Activated CD8-positive, alpha-beta memory T cell treated with anti-CD3 and anti-CD28 coated beads for 36 hours (primary cell): ENCODE measurements around the gene TSPO. TPM values are rescaled to one million over a fixed set of nuclear protein-coding genes. Genes with fewer than 3 reads are reported as not detected.
"Not testable (repeated sequence)": the region's sequence is repeated elsewhere in the genome, so short reads cannot be mapped to it uniquely, and the experiment has no call there.

Experiments
- CTCF ChIA-PET: fragments of 350-600 bp; sonication (Branson Sonifier 250); formaldehyde crosslinking; loops from one replicate; lab custom pipeline; 2021; ENCODE audit warnings: antibody characterized with exemption; lab: Charles Lee
- POLR2A ChIA-PET: fragments of 350-600 bp; sonication (Branson Sonifier 250); formaldehyde crosslinking; loops from one replicate; lab custom pipeline; 2021; ENCODE audit warnings: antibody characterized with exemption; lab: Charles Lee
- total RNA-seq, 2 experiments: library from RNA; stranded (reverse); gene quantifications; one replicate each; pipeline ENCODE4 v1.2.3, GENCODE V29; 2021

Gene TSPO
- total RNA-seq, result 100 to 1,000 TPM; 101 to 104 TPM

- POLR2A ChIA-PET, result interaction anchor here (0.6 to 1.3 kb wide), 3 partner anchors 9 to 36 kb away, joined by 5 to 11 read pairs (median 6); no protein-coding TSS in a partner anchor
- CTCF ChIA-PET, result interaction anchor here (0.6 kb wide), 1 partner anchor 25 kb away, joined by 5 read pairs; no protein-coding TSS in a partner anchor
Observed at GRCh38 chr22:43151251-43152002, at the start of gene TSPO. Gene TSPO, plus strand, starts transcription at chr22:43151559. Its CDS starts 7,680 bp downstream, at chr22:43159239.

GRCh38 chr22:43104056-43104625, 47.2 kb upstream of the TSPO start:
- POLR2A ChIA-PET, CTCF ChIA-PET: not testable (repeated sequence)

- CTCF ChIA-PET, POLR2A ChIA-PET: not testable (repeated sequence)
Observed at GRCh38 chr22:43104950-43105349, 46.4 kb upstream of the TSPO start.

- ChIA-PET CTCF (no interaction called here), POLR2A (no interaction called here)
Observed at GRCh38 chr22:43106302-43106701, 45.1 kb upstream of the TSPO start.

- CTCF ChIA-PET, result no interaction called here
- POLR2A ChIA-PET, result no interaction called here
Observed at GRCh38 chr22:43109511-43109910, 41.8 kb upstream of the TSPO start.

- ChIA-PET POLR2A (no interaction called here), CTCF (no interaction called here)
Observed at GRCh38 chr22:43109921-43110443, 41.4 kb upstream of the TSPO start.

- CTCF ChIA-PET, result no interaction called here
- POLR2A ChIA-PET, result no interaction called here
Observed at GRCh38 chr22:43110444-43110926, 40.9 kb upstream of the TSPO start, which contains the start of gene BIK. Gene BIK, plus strand, starts transcription at chr22:43110750. Its CDS starts 13,273 bp downstream, at chr22:43124023.

- ChIA-PET POLR2A (no interaction called here), CTCF (no interaction called here)
Observed at GRCh38 chr22:43110927-43111623, 40.3 kb upstream of the TSPO start.

- ChIA-PET POLR2A (no interaction called here), CTCF (no interaction called here)
Observed at GRCh38 chr22:43113526-43114251, 37.7 kb upstream of the TSPO start.

- ChIA-PET POLR2A (no interaction called here), CTCF (no interaction called here)
Observed at GRCh38 chr22:43114958-43115357, 36.4 kb upstream of the TSPO start.

GRCh38 chr22:43116932-43117331, 34.4 kb upstream of the TSPO start:
- ChIA-PET CTCF (no interaction called here), POLR2A (no interaction called here)

GRCh38 chr22:43118024-43118849, 33.1 kb upstream of the TSPO start:
- ChIA-PET POLR2A (no interaction called here), CTCF (no interaction called here)

GRCh38 chr22:43118953-43119458, 32.4 kb upstream of the TSPO start:
- CTCF ChIA-PET, result no interaction called here
- POLR2A ChIA-PET, result no interaction called here

- ChIA-PET CTCF (interaction anchor here (0.7 kb wide), 1 partner anchor 65 kb away, joined by 4 read pairs; no protein-coding TSS in a partner anchor), POLR2A (no interaction called here)
Observed at GRCh38 chr22:43126501-43127165, 24.7 kb upstream of the TSPO start.

- ChIA-PET POLR2A (no interaction called here), CTCF (no interaction called here)
Observed at GRCh38 chr22:43127166-43127908, 24.0 kb upstream of the TSPO start.

GRCh38 chr22:43128116-43128515, 23.2 kb upstream of the TSPO start:
- ChIA-PET POLR2A (no interaction called here), CTCF (no interaction called here)

GRCh38 chr22:43128928-43129424, 22.4 kb upstream of the TSPO start:
- CTCF ChIA-PET, result interaction anchor here (0.6 kb wide), 1 partner anchor 20 kb away, joined by 3 read pairs; no protein-coding TSS in a partner anchor

More at GRCh38 chr22:43128928-43129424, 22.4 kb upstream of the TSPO start:
- POLR2A ChIA-PET, result no interaction called here
